ENCODE data around the gene TBC1D2B. TPM values are rescaled to one million over a fixed set of nuclear protein-coding genes. Genes with fewer than 3 reads are reported as not detected.

Gene TBC1D2B
- total RNA-seq, 1 donor from 2014 or later: 13.8 TPM

DNA sequence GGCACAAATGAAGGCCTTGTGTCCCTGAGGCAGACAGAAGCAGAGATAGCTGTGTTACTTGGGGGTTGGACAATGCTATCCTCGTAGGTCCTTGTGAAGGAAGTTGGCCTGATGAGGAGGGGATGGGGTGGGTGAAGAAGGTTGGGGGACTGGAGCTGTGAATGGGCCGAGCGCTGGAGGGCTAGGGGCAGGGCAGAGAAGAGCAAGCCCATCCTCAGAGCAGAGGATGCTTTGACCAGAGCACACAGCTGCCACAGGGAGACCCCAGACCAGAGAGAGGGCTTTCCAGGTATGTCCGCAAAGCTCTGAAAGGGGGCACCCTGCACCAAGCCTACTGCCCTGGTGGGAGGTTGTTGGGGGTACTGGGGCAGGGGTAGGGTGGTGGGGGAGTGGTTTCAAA lies 5.7 kb upstream of the TBC1D2B start:
- no peak for DNase-seq (ENCODE audit: low spot score)
- Mint-ChIP-seq H3K36me3 (ENCODE audit: low read depth, unreplicated experiment) (peaks cover under 1% of the 10 kb centered on the region), H3K4me1 (ENCODE audit: unreplicated experiment) (peaks cover 4% of the 10 kb centered on the region), H3K27ac (ENCODE audit: unreplicated experiment) (no peak overlapping the region), H3K9me3 (ENCODE audit: unreplicated experiment) (no peaks in the 10 kb centered on the region), H3K4me3 (ENCODE audit: unreplicated experiment) (no peak overlapping the region), H3K27me3 (ENCODE audit: unreplicated experiment) (peaks cover 3% of the 10 kb centered on the region)
- TF ChIP-seq, protein P1, sequence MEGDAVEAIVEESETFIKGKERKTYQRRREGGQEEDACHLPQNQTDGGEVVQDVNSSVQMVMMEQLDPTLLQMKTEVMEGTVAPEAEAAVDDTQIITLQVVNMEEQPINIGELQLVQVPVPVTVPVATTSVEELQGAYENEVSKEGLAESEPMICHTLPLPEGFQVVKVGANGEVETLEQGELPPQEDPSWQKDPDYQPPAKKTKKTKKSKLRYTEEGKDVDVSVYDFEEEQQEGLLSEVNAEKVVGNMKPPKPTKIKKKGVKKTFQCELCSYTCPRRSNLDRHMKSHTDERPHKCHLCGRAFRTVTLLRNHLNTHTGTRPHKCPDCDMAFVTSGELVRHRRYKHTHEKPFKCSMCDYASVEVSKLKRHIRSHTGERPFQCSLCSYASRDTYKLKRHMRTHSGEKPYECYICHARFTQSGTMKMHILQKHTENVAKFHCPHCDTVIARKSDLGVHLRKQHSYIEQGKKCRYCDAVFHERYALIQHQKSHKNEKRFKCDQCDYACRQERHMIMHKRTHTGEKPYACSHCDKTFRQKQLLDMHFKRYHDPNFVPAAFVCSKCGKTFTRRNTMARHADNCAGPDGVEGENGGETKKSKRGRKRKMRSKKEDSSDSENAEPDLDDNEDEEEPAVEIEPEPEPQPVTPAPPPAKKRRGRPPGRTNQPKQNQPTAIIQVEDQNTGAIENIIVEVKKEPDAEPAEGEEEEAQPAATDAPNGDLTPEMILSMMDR (IDR thresholded peaks at IDR 0.05; ENCODE audit: unreplicated experiment): no peak

DNA sequence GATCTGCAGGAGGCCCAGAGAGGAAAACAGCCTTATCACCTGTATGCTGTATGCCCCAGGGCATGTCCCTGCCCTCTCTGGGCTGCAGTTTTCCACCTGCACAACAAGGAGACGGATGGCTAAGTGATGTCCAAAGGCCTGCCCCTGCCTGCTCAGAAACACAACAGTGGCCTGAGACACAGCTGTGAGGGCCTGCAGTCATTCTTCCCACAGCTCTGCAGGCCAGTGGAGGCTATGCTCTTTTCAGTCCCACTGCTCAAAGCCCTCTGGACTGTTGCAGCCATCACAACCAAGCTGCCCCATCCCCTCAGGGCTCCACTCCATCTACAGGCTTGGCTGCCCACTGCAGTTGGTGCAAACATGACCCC lies 5.2 kb upstream of the TBC1D2B start:
- Mint-ChIP-seq H3K4me1 (ENCODE audit: unreplicated experiment) (peaks cover 8% of the 10 kb centered on the region), H3K36me3 (ENCODE audit: low read depth, unreplicated experiment) (peaks cover 4% of the 10 kb centered on the region), H3K9me3 (ENCODE audit: unreplicated experiment) (no peaks in the 10 kb centered on the region), H3K27ac (ENCODE audit: unreplicated experiment) (no peak overlapping the region), H3K4me3 (ENCODE audit: unreplicated experiment) (no peak overlapping the region), H3K27me3 (ENCODE audit: unreplicated experiment) (peaks cover 3% of the 10 kb centered on the region)
- no peak for DNase-seq (ENCODE audit: low spot score)
- TF ChIP-seq, protein P1 (IDR thresholded peaks at IDR 0.05; ENCODE audit: unreplicated experiment): no peak

DNA sequence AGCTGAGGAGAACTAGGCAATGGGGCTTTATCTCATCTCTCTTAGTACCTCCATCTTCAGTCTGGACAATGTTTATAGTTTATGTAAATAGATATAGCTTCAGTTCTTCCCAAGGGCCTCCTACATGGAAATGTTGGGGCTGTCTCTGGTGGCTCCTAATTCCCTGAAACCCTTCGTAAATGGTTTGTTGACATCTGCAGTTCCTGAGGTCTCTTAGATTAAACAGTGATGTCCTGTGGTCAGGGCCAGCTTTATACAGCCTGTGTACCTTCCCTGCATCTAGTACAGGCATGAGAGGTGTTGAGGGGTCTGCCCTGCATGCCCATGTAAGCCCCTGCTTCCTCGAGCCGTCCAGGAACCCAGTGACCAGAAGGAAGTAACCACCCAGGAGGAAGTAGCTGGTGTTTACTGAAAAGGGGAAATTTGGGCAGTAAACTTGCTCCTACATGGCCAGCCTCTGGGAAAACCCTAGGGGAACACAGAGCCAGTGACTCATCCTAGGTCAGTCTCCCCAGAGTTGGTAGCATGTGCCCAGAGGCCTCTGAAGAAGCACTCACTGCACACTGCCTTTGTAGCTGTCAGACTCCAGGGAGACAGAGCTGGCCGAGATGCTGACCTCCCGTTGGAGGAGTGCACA lies 4.7 kb upstream of the TBC1D2B start:
- TF ChIP-seq, protein P1 (IDR thresholded peaks at IDR 0.05; ENCODE audit: unreplicated experiment): no peak
- Mint-ChIP-seq H3K36me3 (ENCODE audit: low read depth, unreplicated experiment) (peaks cover 4% of the 10 kb centered on the region), H3K27ac (ENCODE audit: unreplicated experiment) (no peak overlapping the region), H3K27me3 (ENCODE audit: unreplicated experiment) (peaks cover 3% of the 10 kb centered on the region), H3K4me1 (ENCODE audit: unreplicated experiment) (peaks cover 8% of the 10 kb centered on the region), H3K4me3 (ENCODE audit: unreplicated experiment) (no peak overlapping the region), H3K9me3 (ENCODE audit: unreplicated experiment) (no peaks in the 10 kb centered on the region)
- no peak for DNase-seq (ENCODE audit: low spot score)

DNA sequence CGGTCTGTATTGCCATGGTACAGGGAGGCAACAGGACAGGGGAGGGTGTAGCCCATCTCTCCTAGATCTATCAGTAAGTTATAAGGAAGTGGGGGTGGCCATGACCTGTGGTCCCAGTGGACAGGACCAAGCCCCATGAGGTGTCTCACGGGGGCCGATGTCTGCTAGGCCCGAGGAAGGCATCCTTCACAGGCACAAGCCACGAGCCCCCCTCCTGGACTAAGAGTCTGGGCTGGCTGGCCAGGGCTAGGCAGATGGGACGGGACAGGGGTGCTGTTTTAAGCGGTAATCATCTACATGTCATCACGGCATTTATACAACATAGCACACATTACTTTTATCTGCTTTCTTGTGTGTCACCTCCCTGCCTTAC lies 2.6 kb upstream of the TBC1D2B start:
- peaks cover 4% of the 10 kb centered on the region for H3K27me3 Mint-ChIP-seq (ENCODE audit: unreplicated experiment)
- H3K36me3 Mint-ChIP-seq (ENCODE audit: low read depth, unreplicated experiment): peaks cover 4% of the 10 kb centered on the region

More for the DNA sequence above, 2.6 kb upstream of the TBC1D2B start:
- DNase-seq (ENCODE audit: low spot score): no peak
- TF ChIP-seq, protein P1 (IDR thresholded peaks at IDR 0.05; ENCODE audit: unreplicated experiment): no peak
- Mint-ChIP-seq H3K4me3 (ENCODE audit: unreplicated experiment) (no peak overlapping the region), H3K27ac (ENCODE audit: unreplicated experiment) (no peak overlapping the region), H3K9me3 (ENCODE audit: unreplicated experiment) (no peaks in the 10 kb centered on the region), H3K4me1 (ENCODE audit: unreplicated experiment) (peaks cover 17% of the 10 kb centered on the region)
